Activated CD8-positive, alpha-beta memory T cell treated with anti-CD3 and anti-CD28 coated beads for 4 hours (primary cell): ENCODE measurements around the gene ZC3H18.

ENCODE experiments used
- DNase-seq, 2 donors: peaks; one replicate each; pipeline ENCODE4 v3.0.0-alpha.2; 2020; ENCODE audit warnings: low read depth in 2 of 2

ZC3H18 gene

DNA sequence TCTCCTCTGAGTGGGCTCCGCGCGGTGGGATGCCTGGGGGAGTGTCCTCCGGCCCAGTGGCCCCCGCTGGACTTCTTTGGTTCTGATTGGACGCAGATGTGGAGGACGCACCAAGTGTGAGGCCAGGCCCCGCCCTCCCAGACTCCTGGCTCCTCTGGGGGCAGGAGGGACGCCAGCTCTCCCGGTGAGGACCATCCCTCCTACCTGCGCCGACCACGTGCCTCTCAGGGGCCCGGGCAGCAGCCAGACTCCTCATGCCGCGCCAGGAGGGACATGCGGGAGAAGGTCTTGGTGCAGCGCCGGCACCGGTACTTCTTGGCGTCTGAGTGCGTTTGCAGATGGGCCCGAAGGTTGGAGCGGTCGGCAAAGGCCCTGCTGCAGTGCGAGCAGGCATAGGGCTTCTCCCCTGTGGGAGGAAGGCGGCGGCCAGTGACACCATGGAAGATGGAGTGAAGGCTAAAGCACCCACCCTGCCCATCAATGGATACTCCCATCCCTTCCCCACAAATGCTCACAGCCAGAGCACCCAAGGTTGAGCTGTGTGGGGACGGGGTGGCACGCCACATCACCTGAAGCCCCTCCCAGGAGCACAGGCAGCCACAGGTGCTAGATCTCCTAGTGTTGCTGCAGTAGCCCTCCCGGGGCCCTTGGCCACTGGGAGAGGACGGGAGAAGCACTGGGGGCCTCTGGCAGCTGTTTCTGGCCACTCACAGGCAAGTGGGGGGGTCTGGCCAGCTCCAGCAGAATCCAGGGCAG, 108.2 kb downstream of the ZC3H18 start:
- no peak for DNase-seq

DNA sequence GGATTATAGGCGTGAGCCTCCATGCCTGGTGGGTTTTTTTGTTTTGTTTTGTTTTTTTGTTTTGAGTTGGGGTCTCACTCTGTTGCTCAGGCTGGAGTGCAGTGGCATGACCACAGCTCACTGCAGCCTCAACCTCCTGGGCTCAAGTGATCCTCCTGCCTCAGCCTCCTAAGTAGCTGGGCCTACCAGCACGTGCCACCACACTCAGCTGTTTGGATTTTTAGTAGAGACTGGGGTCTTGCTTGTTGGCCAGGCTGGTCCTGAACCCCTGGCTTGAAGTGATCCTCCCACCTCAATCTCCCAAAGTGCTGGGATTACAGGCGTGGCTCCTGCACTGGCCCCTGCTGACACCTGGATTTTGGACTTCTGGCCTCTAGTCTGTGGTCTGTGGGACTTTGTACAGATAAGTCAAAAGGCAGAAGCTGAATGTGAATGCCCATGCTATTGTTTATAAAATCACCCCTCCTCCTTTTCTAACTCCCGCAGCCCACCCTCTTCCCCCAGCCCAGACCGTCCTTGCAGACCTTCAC, 110.4 kb downstream of the ZC3H18 start:
- DNase-seq, result no peak

DNA sequence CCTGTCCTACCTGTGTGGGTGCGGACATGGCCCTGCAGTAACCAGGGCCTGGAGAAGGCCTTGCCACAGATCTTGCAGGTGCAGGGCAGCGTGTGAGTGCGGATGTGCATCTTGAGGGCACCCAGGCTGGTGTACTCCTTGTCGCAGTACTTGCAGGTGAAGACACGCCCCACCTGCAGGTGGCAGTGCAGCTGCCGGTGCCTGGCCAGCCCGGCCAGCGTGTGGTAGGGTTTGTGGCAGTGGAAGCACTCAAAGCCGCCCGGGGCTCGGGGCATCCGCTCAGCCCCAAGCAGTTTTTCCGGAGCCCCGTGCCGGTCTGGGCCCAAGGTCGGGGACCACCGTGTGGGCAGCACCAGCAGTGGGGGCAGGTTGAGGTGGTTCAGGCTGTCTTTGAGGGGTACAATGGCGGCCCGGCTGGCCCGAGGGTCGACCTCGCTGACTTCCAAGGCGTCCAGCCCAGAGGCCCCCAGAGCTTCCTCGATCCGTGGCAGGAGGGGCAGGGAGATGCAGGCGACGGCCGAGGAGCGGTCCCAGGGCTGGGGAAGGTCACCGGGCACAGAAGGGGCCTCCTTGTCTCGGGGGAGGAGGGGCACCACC, 111.0 kb downstream of the ZC3H18 start:
- DNase-seq, result no peak
